Renal pelvis (tissue), 4 donors: ENCODE results near the gene KRT6C. TPM values are rescaled to one million over a fixed set of nuclear protein-coding genes. Genes with fewer than 3 reads are reported as not detected.
"Not testable (repeated sequence)": the region's sequence is repeated elsewhere in the genome, so short reads cannot be mapped to it uniquely, and the experiment has no call there.

Experiments used
- DNase-seq: peaks from one replicate; pipeline ENCODE4 v3.0.0-alpha.2; 2013
- polyA plus RNA-seq, 3 donors: library from polyadenylated mRNA; unstranded; fragments of 120-200 nt; gene quantifications; one replicate each; pipeline ENCODE4 v1.2.1, GENCODE V29; 2013; ENCODE audit not compliant: insufficient read length in 3 of 3

KRT6C gene
- polyA plus RNA-seq, 3 donors: not detected

DNA sequence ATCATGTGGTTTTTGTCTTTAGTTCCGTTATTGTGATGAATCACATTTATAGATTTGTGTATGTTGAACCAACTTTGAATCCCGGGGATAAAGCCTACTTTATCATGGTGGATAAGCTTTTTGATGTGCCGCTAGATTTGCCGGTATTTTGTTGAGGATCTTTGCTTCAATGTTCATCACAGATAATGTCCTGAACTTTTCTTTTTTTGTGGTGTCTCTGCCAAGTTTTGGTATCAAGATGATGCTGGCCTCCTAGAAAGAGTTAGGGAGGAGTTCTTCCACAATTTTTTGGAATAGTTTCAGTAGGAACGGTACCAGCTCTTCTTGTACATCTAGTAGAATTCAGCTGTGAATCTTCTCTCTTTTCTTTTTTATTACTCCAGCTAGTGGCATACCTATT, 14.7 kb downstream of the KRT6C start:
- DNase-seq: no peak

DNA sequence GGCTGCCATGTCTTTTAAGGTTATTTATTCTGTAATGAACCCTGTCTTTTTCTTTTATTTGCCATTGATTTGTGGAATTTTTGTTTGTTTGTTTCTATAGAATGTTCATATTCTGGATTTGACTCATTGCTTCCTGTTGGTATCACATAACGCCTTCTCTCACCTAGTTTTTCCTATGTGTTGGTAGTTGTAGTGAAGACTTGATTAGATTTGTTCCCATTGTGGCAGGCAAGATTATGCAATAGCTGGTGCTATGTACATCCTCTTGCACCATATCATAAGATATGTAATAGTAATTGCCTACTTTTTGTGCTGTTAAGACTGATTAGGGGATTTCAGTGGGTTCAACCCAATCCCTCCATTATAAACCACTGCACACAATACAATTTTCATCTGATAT, 17.8 kb downstream of the KRT6C start:
- DNase-seq: no peak

DNA sequence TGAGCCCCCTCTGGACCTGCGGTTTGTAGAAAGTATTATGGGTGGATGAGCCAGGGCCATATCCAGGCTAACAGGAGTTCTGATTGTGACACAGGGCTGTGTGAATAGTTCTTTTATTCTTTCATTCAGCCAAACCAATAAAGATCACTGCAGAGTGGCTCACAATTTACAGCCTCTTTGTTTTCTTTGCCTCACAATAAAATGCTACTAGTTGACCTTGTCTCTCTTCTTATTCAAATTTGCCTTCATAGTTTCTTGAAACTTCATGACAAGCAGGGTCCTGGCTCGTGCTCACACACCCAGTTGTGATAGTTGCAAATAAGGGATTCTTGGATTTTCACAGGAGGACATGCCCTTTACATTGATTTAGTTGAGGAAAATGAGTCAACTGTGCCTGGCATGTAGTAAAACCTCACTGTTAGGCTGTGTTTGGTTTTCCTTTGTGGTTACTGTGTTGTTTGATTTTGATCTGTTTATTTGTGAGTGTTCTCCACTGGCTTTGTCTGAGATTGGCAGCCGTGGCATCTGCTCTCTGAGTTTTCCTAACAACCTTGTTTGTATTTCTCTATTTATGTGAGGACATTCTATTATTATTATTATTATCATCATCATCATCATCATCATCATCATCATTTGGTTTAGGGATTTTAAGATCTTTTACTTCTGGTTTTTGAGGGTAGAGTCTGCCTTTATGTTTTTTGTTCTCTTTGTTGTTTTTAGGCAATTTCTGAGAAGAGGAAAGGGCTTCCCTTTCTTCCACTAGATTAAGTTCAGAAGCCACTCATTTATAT, 19.0 kb downstream of the KRT6C start:
- no peak for DNase-seq

DNA sequence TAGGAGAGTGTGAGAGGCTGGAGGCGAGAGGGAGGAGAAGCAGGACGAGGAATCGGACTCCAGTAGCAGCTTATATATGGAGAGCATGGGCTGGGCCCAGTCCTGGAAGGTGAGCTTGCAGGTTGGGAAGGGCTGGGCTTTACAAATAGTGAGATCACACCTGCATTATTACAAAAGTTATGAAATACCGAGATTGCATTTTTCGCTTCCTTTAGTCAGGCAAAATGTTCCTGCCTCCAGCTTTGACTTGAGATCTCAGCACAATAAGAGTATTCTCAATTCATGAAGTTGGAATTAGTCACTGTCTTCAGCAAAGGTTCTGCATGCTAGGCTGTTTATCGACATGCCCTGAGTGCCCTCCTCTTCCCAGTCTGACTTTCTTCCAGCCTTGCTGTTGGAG, 21.5 kb downstream of the KRT6C start, which contains the start of gene KRT6B:
Gene KRT6B, minus strand, starts transcription at position 46 of the 400 bp plus-strand sequence. CDS start 68 bp downstream, outside the sequence.
- DNase-seq: no peak

DNA sequence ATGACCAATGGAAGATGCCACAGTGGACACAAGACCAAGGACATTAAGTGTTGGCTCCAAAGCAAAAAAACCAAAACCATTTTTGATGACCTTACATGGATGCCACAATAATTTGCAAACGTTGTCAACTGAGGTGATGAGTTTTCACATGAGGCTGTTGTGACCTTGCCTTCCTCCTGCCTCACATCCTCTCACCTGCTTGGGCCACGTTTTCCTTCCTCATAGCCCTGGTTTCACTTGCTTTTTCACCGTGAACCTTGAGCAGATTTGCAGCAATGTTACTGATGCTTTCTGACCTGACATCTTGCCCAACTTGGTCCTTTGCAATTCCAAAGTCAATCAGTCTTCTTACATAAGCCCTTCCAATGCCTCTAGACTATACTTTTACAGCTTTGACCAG, 25.4 kb downstream of the KRT6C start:
- no peak for DNase-seq

DNA sequence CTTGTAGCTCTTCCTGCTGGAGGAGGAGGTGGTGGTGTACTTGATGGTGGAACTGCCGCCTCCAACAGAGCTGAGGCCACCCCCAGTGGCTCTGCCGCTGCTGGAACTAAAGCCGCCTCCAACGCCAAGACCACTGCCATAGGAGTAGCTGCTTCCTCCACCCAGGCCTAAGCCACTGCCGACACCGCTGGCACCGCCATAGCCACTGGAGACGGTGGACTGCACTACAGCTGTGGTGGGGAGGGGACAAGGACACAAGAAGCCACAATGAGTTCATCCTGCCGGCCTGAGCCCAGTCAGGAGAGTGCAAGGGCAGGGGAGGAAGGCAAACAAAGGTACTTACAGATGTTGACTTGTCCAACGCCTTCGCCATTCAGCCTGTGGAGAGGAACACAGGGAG, 26.4 kb downstream of the KRT6C start:
- not testable (repeated sequence) for DNase-seq

DNA sequence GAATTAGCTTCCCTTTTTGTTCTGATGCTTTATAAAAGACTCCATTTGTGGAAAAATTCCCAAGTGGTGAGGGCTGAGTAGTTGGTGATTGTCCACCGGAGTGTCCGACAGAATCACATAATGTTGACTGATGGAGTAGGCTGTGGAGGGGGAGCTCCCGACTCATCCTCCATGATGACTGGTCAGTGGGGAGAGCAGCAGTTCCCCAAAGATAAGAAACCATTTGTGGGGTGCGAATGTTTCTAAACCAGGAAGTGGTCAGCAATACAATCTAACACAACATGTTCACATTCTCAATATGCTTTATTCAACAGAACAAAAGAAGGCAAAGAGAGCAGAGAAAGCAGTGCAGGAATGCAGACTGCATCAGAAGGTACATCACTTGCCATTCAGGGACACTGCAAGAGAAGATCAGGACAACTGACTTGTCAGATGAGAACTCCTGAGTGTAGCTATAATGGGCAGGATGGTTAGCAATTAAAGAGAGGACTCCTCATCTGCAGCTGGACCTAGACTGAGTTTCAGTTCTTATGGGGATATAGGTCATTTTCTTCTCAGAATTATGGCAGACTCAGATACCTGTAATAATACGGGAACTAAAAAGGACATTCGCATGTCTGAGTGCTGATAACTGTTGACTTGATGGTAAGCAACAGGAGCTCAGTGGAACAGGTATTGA, 27.1 kb downstream of the KRT6C start:
- DNase-seq: no peak

DNA sequence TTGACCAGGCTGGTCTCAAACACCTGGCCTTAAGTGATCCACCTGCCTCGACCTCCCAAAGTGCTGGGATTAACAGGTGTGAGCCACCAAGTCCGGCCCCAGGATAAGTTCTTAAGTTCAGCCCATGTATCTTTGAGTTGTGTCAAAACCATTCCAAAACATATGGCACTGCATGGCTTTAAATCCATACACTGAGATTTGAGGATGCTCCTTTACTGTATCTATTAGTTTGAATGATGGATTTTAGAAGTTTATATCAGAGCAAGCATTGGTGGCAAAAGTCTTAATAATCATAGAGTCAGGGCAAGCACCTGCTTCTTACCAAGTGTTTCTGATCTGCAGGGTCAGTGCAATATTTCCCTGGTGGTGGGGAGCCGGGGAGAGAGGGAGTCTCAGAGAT, 27.7 kb downstream of the KRT6C start:
- DNase-seq: no peak

DNA sequence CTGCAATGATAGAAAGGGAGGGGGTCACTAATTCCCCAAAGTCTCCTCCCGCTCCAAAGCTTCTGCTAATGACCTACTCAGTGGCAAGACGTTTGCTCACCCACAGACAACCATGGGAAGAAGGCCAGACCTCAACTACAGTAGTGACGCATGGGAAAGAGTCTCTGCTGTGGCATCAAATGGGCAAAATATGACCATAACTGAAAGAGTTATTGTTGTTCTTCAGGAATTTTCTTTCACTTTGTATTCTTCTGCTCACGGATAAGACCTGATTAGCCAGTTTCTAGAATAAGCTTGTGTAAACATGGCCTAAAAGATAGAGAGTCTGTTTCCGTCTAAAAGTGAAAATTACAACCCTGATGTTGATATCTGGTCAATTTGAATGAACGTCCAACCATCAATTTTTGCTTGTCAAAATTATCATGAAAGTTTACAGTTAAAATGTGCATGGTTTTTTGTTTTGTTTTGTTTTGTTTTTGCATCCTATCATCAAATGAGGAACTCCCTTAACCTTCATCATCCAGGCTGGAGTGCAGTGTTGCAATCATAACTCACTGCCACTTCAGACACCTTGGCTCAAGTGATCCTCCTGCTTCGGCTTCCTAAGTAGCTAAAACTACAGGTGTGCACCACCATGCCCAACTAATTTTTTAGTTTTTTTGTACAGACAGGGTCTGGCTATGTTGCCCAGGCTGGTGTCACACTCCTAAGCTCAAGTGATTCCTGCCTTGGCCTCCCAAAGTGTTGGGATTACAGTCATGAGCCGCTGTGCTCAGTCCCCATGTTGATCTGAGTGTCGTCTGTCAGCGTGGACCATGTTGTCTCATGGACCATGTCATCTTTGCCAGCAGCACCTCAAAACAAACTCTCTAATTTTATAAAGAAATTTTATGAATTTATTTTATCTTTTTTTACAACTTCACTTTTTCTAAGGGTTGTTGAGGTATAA, 28.7 kb downstream of the KRT6C start:
- DNase-seq: no peak

DNA sequence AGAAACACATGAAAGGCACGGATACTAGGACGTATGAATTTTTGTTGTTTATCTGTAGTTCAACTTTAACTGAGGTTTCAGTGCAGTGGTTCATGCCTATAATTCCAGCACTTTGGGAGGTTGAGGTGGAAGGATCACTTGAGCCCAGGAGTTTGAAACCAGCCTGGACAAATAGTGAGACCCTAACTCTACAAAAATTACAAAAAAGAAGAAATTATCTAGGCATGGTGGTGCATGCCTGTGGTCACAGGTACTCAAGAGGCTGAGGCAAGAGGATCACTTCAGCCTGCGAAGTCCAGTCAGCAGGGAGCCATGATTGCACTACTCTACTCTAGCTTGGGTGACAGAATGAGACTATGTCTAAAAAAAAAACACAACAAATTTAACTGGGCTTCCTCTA, 29.6 kb downstream of the KRT6C start:
- DNase-seq: no peak

DNA sequence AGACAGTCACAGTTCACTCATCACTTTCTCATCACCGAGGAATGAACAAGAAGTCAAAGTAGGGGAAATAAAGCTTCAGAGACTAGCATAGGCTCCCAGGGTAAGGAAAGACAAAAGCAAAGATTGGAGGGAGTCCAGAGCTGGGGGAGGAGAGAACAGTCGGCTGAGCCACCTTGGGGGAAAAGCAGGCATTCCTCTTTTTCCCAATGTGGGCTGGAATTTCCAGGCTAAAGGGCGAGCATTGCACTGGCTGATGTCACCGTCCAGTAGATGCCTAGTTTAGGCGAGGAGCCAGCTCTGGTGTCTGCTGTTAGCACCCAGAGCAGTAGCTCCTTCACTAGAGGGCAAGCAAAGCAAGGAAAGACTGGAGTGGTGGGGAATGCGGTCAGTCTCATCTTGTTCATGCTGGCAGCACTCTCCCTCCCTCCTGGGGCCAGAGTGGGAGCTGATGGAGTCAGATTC, 31.0 kb downstream of the KRT6C start:
- DNase-seq: no peak

DNA sequence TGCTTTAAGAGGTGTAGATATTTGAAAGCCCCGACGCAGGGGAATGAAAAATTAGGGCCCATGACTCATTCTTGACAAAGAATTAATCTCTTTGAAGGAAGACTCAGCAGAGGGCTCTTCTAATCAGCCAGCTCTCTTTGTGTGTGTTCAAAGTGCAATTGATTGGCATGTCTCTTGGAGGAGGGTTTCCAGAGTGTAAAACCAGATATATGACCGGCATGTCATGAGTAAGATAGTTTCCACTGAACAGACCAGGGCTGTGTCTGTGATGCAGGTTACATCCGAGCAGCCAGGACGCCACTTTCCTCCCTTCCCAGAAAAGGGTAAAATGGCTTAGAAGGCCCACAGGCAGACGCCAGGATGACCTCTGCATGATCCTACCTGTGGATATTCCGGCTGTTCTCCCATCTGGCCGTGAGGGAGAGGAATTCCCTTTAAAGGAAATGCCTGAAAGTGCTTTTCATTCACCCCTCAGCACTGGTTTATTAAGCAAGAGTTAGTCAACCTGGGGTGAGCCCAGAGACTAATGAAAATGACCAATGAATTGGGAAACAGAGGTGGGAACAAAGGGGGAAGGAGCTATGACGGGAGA, 32.2 kb downstream of the KRT6C start:
- DNase-seq: no peak

DNA sequence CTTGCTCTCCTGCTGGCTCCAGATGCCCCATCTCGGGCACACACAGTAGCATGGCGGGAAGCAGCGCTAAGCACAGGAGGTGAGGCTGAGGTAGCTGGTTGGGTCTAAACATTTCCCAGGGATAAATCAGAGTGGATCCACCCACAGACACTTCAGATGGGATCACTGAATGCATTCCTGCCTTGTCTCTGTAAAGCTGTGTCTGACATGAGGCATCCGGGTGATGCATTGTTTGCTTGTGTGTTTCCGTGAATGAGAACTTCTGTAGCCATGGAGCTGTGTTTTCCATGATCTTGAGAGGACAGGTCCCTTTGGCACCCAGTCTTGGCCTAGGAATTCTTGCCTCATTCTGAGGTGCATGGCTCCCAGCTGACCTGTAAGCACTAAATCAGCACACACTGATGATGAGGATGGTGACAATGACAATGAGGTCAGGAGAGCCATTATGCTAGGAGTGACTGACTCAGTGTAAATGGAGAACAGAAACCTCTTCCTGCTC, 32.7 kb downstream of the KRT6C start:
- no peak for DNase-seq

DNA sequence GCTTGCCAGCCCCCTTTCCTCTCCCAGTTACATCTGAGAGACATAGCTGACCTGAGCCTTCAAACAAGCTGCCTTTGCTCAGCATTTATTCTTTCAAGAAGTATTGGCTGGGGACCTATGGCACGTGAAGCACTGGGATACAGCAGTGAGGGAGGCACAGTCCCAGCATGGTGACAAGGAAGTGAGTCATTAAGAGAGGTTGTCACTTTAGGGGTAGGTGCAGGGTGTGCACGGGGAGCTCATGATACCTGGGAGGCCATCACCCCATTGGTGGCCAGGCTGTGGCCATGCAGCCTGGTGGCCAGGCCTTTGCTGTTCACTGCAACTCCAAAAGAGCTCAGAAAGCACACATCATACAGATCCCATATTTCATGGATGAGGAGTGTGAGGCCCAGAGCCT, 33.8 kb downstream of the KRT6C start:
- DNase-seq: no peak

DNA sequence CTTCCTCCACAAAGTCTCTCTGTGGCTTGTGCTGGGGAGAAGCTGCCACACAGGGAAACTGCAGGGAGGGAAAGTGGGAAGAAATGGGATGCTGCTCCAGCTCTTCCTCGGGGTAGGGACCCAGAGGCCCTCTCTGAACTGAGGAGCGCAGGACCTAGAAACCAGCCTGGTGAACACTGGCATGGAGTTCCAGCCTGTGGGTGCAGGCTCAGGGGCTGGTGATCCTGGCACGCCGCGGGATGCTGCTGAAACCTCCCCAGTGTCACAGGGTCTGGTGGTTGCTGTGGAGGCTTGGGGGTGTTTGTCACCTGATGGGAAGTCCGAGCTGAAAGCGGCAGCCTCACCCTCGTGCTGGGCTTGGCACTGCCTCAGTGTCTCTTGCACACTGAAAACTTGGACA, 34.2 kb downstream of the KRT6C start:
- no peak for DNase-seq

DNA sequence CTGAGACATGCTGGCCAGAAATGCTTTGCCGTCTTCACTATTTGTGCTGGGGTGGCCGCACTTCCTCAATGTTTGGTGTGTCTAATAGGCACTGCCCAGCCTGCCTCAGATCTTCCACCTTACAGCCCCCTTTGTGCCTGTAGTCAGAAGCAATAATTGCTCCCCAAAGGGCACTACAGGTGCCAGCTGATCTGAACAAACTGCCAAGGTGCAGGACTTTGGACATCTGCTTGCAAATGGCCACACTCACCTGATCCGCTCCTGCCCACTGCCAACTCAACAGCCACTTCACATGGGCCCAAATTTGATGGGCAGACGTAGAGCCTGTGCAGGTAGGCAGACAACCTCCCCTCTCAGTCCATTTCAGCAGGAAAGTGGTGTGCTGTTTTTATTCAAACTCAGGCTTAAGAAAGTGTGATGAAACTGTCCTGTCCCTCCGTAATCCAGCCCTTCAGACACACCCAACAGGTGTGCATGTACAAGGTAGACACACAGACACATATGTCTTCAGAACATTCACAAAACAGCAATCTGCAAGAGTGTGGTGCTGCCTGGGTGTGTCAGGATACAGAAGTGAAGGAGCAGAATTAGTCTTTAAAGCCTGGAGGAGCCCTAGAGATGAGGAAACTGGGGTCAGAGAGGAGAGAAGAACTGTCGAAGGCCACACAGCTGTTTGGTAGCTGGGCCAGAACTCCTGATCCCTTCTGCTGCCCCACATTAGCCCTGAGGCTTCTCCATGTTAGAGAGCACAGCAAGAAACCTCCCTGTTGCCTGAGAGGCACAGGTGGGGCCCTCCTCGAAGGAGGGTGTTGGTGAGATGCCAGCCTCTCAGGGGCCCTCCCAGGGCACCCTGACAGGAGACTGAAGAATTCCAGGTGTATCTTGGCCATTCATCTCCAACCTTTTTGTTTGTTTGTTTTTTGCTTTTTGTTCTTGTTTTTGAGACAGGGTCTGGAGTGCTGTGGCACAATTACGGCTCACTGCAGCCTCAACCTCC, 35.0 kb downstream of the KRT6C start:
- no peak for DNase-seq

DNA sequence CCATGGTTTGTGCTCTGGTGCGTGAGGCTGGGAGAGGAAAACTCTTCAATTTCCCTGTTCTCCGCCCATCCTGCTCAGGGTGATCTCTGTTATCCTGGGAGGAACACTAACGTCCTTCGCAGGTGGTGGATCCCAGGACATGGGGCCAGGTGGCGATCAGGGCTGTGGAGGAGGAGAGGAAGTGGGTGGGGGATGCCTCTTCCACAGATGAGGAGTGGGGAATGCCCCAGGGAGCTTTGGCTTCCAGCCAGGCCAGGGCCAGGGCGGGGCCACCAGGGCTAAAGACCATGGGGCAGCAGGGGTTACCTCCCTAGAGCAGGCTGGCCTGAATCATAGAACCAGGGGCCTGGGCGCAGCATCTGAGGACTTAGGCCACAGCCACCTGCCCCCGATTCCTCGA, 36.1 kb downstream of the KRT6C start:
- DNase-seq: no peak

DNA sequence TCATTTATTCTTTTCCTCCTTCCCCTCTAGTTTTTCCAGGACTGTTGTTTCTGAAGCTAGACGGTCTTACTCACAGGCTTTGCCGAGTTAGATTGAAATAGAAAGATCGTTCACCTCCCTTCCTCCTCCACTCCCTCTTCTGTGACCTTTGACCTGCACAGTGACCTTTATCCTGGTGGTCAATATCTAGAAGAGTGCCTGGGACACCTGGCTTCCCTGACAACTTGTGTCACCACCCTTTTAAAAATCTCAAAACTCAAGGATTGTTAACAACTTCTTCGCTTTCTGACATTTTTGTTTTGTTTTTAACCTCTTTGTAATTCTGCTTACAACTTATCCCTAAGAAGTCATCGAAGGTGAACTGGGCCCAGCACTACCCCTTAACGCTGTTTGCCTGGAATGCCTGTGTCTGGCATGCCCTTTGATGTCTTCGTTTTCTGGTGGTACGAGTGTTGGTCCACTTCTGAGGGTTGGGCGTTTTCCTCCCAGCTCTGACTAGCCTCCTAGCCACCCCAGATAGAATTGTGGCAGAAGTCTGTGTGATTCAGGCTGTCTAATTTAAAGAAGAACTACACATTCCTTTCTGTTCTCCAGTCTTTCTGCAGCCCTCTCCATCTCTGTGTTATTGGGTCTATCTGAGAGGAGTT, 36.7 kb downstream of the KRT6C start:
- no peak for DNase-seq

DNA sequence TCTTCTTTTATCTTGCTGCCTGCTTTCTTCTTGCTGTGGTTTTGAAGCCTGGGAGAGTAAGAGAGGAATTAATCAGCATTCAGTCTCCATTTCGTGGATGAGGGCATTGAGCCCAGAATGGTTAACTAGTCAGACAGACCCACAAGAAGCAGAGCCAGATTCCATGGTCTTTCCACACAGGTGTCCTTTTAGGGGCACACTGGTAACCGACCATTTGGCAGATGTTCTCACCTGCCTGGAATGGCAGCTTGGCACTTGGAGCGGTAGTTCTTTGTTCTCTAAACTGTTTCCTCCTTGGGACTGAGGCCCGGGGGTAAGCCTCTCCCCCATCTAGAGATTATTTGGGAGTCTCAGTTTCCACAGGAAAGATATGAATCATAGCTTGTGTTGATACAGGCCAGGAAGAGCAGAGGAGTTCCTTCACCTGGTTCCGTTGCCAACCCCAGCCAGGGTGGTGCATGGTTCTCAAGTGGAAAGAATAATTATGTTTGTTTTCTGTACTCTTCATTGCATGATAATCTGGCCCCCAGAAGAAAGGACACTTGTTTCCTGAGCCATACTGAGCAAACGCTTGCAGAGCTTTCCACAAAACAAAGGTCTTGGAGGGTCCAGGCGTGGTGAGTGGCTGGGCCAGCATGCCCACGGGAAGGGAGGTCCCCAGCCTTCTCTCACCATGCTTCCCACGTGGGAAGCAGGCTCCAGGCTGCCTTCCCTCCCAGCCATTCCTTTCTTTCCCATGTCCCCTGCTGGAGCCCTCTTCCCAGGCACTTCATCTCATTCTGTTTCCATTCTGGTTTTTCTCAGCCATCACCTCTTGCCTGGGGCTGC, 37.4 kb downstream of the KRT6C start:
- DNase-seq: no peak
